ENCODE results near the gene AGMO.

DNA sequence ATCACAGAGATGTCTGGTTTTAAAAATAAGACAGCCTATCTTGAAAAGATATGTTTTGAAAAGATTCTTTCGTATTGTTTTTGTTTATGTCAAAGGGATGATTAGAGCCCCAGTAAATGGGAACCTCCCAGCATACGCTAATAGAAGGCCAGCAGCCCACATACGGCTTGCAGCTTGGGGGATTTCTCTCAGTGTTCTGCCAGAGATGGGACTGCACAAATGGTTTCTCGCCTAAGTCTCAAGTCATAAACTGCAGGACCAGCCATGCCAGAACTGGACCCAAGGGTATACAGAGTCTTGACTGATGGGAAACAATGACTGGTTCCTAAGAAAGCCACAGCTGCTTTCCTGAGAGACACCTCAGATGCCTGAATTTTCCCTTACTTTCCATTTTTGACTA is 352.4 kb downstream of the AGMO start:
- TF ChIP-seq, protein P1, sequence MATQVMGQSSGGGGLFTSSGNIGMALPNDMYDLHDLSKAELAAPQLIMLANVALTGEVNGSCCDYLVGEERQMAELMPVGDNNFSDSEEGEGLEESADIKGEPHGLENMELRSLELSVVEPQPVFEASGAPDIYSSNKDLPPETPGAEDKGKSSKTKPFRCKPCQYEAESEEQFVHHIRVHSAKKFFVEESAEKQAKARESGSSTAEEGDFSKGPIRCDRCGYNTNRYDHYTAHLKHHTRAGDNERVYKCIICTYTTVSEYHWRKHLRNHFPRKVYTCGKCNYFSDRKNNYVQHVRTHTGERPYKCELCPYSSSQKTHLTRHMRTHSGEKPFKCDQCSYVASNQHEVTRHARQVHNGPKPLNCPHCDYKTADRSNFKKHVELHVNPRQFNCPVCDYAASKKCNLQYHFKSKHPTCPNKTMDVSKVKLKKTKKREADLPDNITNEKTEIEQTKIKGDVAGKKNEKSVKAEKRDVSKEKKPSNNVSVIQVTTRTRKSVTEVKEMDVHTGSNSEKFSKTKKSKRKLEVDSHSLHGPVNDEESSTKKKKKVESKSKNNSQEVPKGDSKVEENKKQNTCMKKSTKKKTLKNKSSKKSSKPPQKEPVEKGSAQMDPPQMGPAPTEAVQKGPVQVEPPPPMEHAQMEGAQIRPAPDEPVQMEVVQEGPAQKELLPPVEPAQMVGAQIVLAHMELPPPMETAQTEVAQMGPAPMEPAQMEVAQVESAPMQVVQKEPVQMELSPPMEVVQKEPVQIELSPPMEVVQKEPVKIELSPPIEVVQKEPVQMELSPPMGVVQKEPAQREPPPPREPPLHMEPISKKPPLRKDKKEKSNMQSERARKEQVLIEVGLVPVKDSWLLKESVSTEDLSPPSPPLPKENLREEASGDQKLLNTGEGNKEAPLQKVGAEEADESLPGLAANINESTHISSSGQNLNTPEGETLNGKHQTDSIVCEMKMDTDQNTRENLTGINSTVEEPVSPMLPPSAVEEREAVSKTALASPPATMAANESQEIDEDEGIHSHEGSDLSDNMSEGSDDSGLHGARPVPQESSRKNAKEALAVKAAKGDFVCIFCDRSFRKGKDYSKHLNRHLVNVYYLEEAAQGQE (IDR thresholded peaks at IDR 0.05; ENCODE audit: insufficient read depth in 1 of 2, low read depth in 2 of 2, low read length in 1 of 2), result no peak
- no peak for TF ChIP-seq CTCF (IDR thresholded peaks at IDR 0.05)

Data from Panc1 (cell line).